Neutrophil (primary cell): Measurements from ENCODE around the gene TNFRSF4.

Experiments used
- H3K27ac ChIP-seq: fragments of 200-600 bp; sonication (generic); 2 replicates; pipeline ENCODE4 v1.5.1; 2016; ENCODE audit warnings: mild to moderate bottlenecking, moderate library complexity
- H3K27me3 ChIP-seq: fragments of 200-600 bp; sonication (generic); 2 replicates; pipeline ENCODE4 v1.6.0; 2016; ENCODE audit warnings: mild to moderate bottlenecking
- H3K36me3 ChIP-seq: fragments of 200-600 bp; sonication (generic); 2 replicates; pipeline ENCODE4 v1.5.1; 2017
- H3K4me1 ChIP-seq, 2 experiments: fragments of 200-600 bp in 1 of 2; sonication (generic) in 1 of 2; 1 replicate in 1 of 2; 2 replicates in 1 of 2; pipeline versions ENCODE4 v1.5.1 to v1.6.1; 2013 to 2016; ENCODE audit warnings: low read depth in 1 of 2, low read length in 1 of 2, mild to moderate bottlenecking in 1 of 2, moderate library complexity in 1 of 2; ENCODE audit not compliant: control insufficient read depth in 1 of 2, insufficient read depth in 1 of 2
- H3K4me3 ChIP-seq, 2 experiments: fragments of 200-600 bp in 1 of 2; sonication (generic) in 1 of 2; 1 replicate in 1 of 2; 2 replicates in 1 of 2; pipeline ENCODE4 v1.5.1; 2013 to 2016; ENCODE audit warnings: low read depth in 1 of 2, low read length in 1 of 2, mild to moderate bottlenecking in 1 of 2, moderate library complexity in 1 of 2
- H3K9me3 ChIP-seq: fragments of 200-600 bp; sonication (generic); 2 replicates; pipeline ENCODE4 v1.5.1; 2016
- CTCF ChIP-seq: fragments of 200-600 bp; sonication (generic); IDR thresholded peaks from 2 replicates; pipeline ENCODE4 v1.5.1; 2016; ENCODE audit warnings: antibody characterized with exemption

Gene TNFRSF4

DNA sequence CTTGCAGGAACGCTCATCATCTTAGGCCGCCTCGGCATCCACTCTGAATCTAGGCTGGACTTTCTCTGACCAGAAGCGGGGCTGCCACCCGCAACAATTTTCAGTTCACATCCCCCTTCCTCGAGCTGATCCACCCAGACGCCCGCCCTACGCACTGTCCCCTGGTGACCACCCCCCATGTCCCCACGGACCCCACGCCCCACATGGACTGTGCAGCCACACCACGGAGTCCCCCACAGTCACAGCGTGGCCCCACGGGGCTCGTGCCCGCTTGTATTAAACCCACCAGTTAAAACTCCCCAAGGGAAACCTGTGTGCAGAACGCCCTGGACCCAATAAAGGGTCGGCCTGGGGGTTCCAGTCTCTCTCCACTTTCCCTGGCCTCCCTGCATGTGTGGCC lies 45.6 kb upstream of the TNFRSF4 start:
- Histone ChIP-seq H3K27me3 (no peaks in the 10 kb centered on the region), H3K36me3 (peaks cover 94% of the 10 kb centered on the region), H3K27ac (no peak overlapping the region)

GRCh38 chr1:1259119-1259488 lies 45.2 kb upstream of the TNFRSF4 start:
- no peak overlapping the region for H3K27ac ChIP-seq

More for the DNA sequence above, 45.6 kb upstream of the TNFRSF4 start:
- Histone ChIP-seq H3K4me1 (no peaks in the 10 kb centered on the region), H3K4me3 (no peak overlapping the region), H3K9me3 (no peaks in the 10 kb centered on the region)
- no peak for TF ChIP-seq CTCF

DNA sequence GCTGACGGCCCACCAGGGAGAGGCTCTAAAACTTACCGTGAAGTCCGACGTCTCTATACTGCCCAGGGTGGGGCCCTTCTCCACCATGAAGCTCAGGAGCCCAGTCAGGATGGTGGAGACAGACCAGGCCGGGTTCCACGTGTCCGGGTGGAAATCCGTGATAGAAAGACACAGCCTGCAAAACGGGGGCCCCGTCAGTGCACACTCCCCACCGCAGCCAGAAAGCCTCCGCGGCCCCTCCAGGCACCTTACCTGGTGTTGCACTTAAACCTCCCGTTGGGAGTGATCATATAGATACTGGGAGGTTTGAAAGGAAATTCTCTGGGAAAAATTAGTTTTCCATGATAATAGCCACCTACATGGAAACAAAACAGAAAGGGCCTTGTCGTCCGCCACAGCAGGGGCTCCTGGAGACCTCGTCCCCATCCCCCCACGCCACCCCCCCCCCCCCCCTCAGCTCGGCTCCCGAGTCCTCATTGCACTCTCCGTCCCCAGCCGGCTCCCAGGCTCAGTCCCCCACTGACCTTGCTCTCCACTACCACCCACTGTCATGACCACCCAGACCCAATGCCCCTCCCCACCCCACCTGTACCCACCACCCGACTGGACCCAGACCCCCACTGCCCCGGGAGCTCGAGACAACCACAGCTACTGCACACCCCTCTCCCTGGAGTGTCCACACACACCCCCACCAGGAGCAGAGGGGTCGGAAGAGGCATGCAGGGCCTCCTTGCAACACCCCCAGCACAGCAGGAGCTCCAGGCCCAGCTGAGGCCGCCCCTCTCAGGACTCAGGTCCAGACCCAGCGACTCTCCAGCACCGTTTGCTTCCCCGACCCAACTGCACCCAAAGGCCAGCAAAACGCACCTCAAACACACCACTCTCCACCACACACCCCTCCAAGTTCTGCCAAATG lies 43.3 kb upstream of the TNFRSF4 start:
- TF ChIP-seq CTCF: no peak
- Histone ChIP-seq H3K27ac (no peak overlapping the region), H3K4me1 (no peaks in the 10 kb centered on the region), H3K9me3 (no peaks in the 10 kb centered on the region), H3K36me3 (peaks cover 94% of the 10 kb centered on the region), H3K27me3 (no peaks in the 10 kb centered on the region), H3K4me3 (no peak overlapping the region)

More at GRCh38 chr1:1259119-1259488, 45.2 kb upstream of the TNFRSF4 start:
- Histone ChIP-seq H3K9me3 (no peaks in the 10 kb centered on the region), H3K4me3 (no peak overlapping the region), H3K4me1 (no peaks in the 10 kb centered on the region), H3K27me3 (no peaks in the 10 kb centered on the region), H3K36me3 (peaks cover 94% of the 10 kb centered on the region)
- TF ChIP-seq CTCF: no peak

GRCh38 chr1:1255611-1256010 lies 41.7 kb upstream of the TNFRSF4 start:
- no peak overlapping the region for H3K4me3 ChIP-seq
- no peaks in the 10 kb centered on the region for H3K27me3 ChIP-seq
- no peaks in the 10 kb centered on the region for H3K4me1 ChIP-seq
- peaks cover 92% of the 10 kb centered on the region for H3K36me3 ChIP-seq
- no peak for TF ChIP-seq CTCF
- H3K27ac ChIP-seq: no peak overlapping the region
- H3K9me3 ChIP-seq: no peaks in the 10 kb centered on the region

GRCh38 chr1:1255078-1255477 lies 41.1 kb upstream of the TNFRSF4 start:
- no peak overlapping the region for H3K27ac ChIP-seq
- H3K4me3 ChIP-seq: no peak overlapping the region
- H3K9me3 ChIP-seq: no peaks in the 10 kb centered on the region
- H3K27me3 ChIP-seq: no peaks in the 10 kb centered on the region
- no peak for TF ChIP-seq CTCF
- peaks cover 89% of the 10 kb centered on the region for H3K36me3 ChIP-seq
- no peaks in the 10 kb centered on the region for H3K4me1 ChIP-seq
